Osteoblast (primary cell): ENCODE results near the gene RABL2B. TPM values are rescaled to one million over a fixed set of nuclear protein-coding genes. Genes with fewer than 3 reads are reported as not detected.

Experiments used
- total RNA-seq: library from RNA; depleted of rRNA; stranded (reverse); fragments of >200 nt; gene quantifications from 2 replicates; pipeline ENCODE4 v1.2.3, GENCODE V29; 2012

The RABL2B gene
- total RNA-seq, 1 donor, result 17.7 TPM

Other genes starting within 250 kb of the RABL2B start
- 0.29 and 0.72 TPM in 2 replicates for gene KLHDC7B, start 237.7 kb downstream of the RABL2B start, total RNA-seq
- not detected in 2 replicates for gene SYCE3, start 220.7 kb downstream of the RABL2B start, total RNA-seq
- 1.8 and 2.1 TPM in 2 replicates for gene CPT1B, start 205.2 kb downstream of the RABL2B start, total RNA-seq
- gene CHKB, start 200.8 kb downstream of the RABL2B start, total RNA-seq, result 27.4 and 28.6 TPM in 2 replicates
- 0.29 and 0.36 TPM in 2 replicates for gene MAPK8IP2, start 182.8 kb downstream of the RABL2B start, total RNA-seq
- gene ARSA, start 155.5 kb downstream of the RABL2B start, total RNA-seq, result 35.1 and 38.4 TPM in 2 replicates
- gene SHANK3, start 110.8 kb downstream of the RABL2B start, total RNA-seq, result 0.36 and 0.59 TPM in 2 replicates
- 1.4 TPM in 1 of 2 replicates, not detected in the other for gene ACR, start 45.4 kb downstream of the RABL2B start, total RNA-seq